ENCODE measurements around the gene PLSCR2. TPM values are rescaled to one million over a fixed set of nuclear protein-coding genes. Genes with fewer than 3 reads are reported as not detected.
"Not testable (repeated sequence)": the region's sequence is repeated elsewhere in the genome, so short reads cannot be mapped to it uniquely, and the experiment has no call there.

PLSCR2 gene
- polyA plus RNA-seq, 3 donors = not detected

DNA sequence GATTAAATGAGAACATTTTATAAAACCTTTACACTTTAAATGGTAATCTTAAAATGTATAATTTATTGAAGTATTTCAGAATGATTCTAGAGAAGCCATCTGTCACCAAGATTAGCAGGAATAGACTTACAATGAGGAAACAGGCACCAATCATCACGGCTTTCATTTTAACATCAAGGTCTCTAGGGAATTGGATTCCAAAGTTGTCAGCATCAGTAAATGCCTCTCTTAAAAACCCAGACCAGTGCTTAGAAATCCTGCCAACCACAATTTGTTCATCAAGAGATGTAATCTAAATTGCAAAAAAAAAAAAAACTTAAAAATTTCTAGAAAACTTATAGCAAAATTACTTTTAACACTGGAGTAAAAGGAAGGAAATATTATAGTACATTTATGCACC, 20.3 kb downstream of the PLSCR2 start:
- Mint-ChIP-seq H3K27ac (no peak overlapping the region), H3K27me3 (ENCODE audit: low read depth in 3 of 3) (no peaks in the 10 kb centered on the region), H3K36me3 (no peaks in the 10 kb centered on the region), H3K4me1 (peaks cover 4% of the 10 kb centered on the region), H3K4me3 (no peak overlapping the region), H3K9me3 (peaks cover 4 to 10% (median 6%) of the 10 kb centered on the region in 7 donors)
- intact Hi-C loops (cut with micrococcal nuclease) = no loop called here
- Histone ChIP-seq H3K4me3 (replicated peaks in 1 of 3; ENCODE audit: low read depth in 2 of 3, low read length in 3 of 3) (no peak overlapping the region), H3K27me3 (ENCODE audit: control insufficient read depth in 2 of 2, insufficient read depth in 2 of 2, low read length in 2 of 2) (no peaks in the 10 kb centered on the region), H3K79me2 (ENCODE audit: insufficient read depth, low read length) (no peaks in the 10 kb centered on the region), H3K9me3 (replicated peaks in 1 of 2; ENCODE audit: control insufficient read depth in 1 of 2, insufficient read depth in 1 of 2, low read length in 2 of 2) (peaks cover 0 to 10% of the 10 kb centered on the region in 2 donors), H2AFZ (ENCODE audit: insufficient read depth, low read depth, low read length, poor library complexity, severe bottlenecking) (no peak overlapping the region), H3K27ac (ENCODE audit: low read depth in 1 of 2, low read length in 2 of 2) (no peak overlapping the region), H3K4me2 (replicated peaks; ENCODE audit: extremely low read depth, low read length, poor library complexity, severe bottlenecking) (no peak overlapping the region), H3K9ac (ENCODE audit: insufficient read depth, low read length, poor library complexity, severe bottlenecking) (no peak overlapping the region), H3K36me3 (replicated peaks in 1 of 2; ENCODE audit: control insufficient read depth in 1 of 2, insufficient read depth in 2 of 2, low read length in 2 of 2) (no peaks in the 10 kb centered on the region), H4K20me1 (ENCODE audit: insufficient read depth, low read length) (no peaks in the 10 kb centered on the region), H3K4me1 (ENCODE audit: control insufficient read depth in 1 of 2, insufficient read depth in 2 of 2, low read length in 2 of 2) (no peaks in the 10 kb centered on the region)
- WGBS (ENCODE audit: insufficient coverage) = no CpG with 5 or more reads among the region's 1 CpG
- no peak for DNase-seq
- TF ChIP-seq, protein P1, sequence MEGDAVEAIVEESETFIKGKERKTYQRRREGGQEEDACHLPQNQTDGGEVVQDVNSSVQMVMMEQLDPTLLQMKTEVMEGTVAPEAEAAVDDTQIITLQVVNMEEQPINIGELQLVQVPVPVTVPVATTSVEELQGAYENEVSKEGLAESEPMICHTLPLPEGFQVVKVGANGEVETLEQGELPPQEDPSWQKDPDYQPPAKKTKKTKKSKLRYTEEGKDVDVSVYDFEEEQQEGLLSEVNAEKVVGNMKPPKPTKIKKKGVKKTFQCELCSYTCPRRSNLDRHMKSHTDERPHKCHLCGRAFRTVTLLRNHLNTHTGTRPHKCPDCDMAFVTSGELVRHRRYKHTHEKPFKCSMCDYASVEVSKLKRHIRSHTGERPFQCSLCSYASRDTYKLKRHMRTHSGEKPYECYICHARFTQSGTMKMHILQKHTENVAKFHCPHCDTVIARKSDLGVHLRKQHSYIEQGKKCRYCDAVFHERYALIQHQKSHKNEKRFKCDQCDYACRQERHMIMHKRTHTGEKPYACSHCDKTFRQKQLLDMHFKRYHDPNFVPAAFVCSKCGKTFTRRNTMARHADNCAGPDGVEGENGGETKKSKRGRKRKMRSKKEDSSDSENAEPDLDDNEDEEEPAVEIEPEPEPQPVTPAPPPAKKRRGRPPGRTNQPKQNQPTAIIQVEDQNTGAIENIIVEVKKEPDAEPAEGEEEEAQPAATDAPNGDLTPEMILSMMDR (IDR thresholded peaks at IDR 0.05) = no peak

DNA sequence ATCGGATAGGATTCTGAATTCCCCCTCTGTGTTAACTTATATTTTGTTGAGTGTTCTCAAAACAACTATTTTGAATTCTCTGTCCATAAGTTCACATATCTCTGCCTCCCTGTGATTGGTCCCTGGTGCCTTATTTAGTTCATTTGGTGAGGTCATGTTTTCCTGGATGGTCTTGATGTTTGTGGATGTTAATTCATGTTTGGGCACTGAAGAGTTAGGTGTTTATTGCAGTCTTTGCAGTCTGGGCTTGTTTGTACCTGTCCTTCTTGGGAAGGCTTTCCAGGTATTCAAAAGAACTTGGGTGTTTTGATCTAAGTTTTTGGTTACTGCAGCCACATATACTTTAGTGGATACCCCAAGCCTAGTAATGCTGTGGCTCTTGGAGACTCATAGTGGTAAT, 23.3 kb downstream of the PLSCR2 start:
- Mint-ChIP-seq H3K27me3 (ENCODE audit: low read depth in 3 of 3) (peaks cover 0 to 2% (median 0%) of the 10 kb centered on the region in 3 donors), H3K4me1 (peaks cover 4% of the 10 kb centered on the region), H3K27ac (no peak overlapping the region), H3K4me3 (no peak overlapping the region), H3K36me3 (no peaks in the 10 kb centered on the region), H3K9me3 (peaks cover 4 to 10% (median 6%) of the 10 kb centered on the region in 7 donors)
- intact Hi-C loops (cut with micrococcal nuclease) = no loop called here
- Histone ChIP-seq H3K27me3 (ENCODE audit: control insufficient read depth in 2 of 2, insufficient read depth in 2 of 2, low read length in 2 of 2) (no peaks in the 10 kb centered on the region), H3K79me2 (ENCODE audit: insufficient read depth, low read length) (no peaks in the 10 kb centered on the region), H3K36me3 (replicated peaks in 1 of 2; ENCODE audit: control insufficient read depth in 1 of 2, insufficient read depth in 2 of 2, low read length in 2 of 2) (no peaks in the 10 kb centered on the region), H3K27ac (ENCODE audit: low read depth in 1 of 2, low read length in 2 of 2) (no peak overlapping the region), H2AFZ (ENCODE audit: insufficient read depth, low read depth, low read length, poor library complexity, severe bottlenecking) (no peak overlapping the region), H3K4me2 (replicated peaks; ENCODE audit: extremely low read depth, low read length, poor library complexity, severe bottlenecking) (no peak overlapping the region), H4K20me1 (ENCODE audit: insufficient read depth, low read length) (no peaks in the 10 kb centered on the region), H3K4me3 (replicated peaks in 1 of 3; ENCODE audit: low read depth in 2 of 3, low read length in 3 of 3) (no peak overlapping the region), H3K9me3 (replicated peaks in 1 of 2; ENCODE audit: control insufficient read depth in 1 of 2, insufficient read depth in 1 of 2, low read length in 2 of 2) (peaks cover 0 to 10% of the 10 kb centered on the region in 2 donors), H3K9ac (ENCODE audit: insufficient read depth, low read length, poor library complexity, severe bottlenecking) (no peak overlapping the region), H3K4me1 (ENCODE audit: control insufficient read depth in 1 of 2, insufficient read depth in 2 of 2, low read length in 2 of 2) (no peaks in the 10 kb centered on the region)
- TF ChIP-seq, protein P1 (IDR thresholded peaks at IDR 0.05) = no peak
- no peak for DNase-seq
- no CpG with 5 or more reads among the region's 1 CpG for WGBS (ENCODE audit: insufficient coverage)

DNA sequence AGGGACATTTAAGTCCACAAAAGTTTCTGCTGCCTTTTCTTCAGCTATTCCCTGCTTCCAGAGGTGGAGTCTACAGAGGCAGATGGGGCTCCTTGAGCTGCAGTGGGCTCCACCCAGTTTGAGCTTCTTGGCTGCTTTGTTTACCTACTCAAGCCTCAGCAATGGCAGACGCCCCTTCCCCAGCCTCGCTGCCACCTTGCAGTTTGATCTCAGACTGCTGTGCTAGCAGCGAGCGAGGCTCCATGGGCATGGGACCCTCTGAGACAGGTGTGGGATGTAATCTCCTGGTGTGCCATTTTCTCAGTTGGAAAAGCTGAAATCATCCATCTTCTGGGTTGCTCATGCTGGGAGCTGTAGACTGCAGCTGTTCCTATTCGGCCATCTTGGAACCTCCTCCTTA, 29.1 kb downstream of the PLSCR2 start:
- H3K36me3 ChIP-seq (replicated peaks in 1 of 2; ENCODE audit: control insufficient read depth in 1 of 2, insufficient read depth in 2 of 2, low read length in 2 of 2); H3K27me3 ChIP-seq (ENCODE audit: control insufficient read depth in 2 of 2, insufficient read depth in 2 of 2, low read length in 2 of 2); H3K4me3 Mint-ChIP-seq; H3K4me2 ChIP-seq (replicated peaks; ENCODE audit: extremely low read depth, low read length, poor library complexity, severe bottlenecking); H3K27me3 Mint-ChIP-seq (ENCODE audit: low read depth in 3 of 3); H3K9me3 ChIP-seq (replicated peaks in 1 of 2; ENCODE audit: control insufficient read depth in 1 of 2, insufficient read depth in 1 of 2, low read length in 2 of 2); DNase-seq; H3K4me3 ChIP-seq (replicated peaks in 1 of 3; ENCODE audit: low read depth in 2 of 3, low read length in 3 of 3); H3K79me2 ChIP-seq (ENCODE audit: insufficient read depth, low read length); H3K4me1 Mint-ChIP-seq; H3K36me3 Mint-ChIP-seq; H3K27ac ChIP-seq (ENCODE audit: low read depth in 1 of 2, low read length in 2 of 2); H4K20me1 ChIP-seq (ENCODE audit: insufficient read depth, low read length); intact Hi-C loops (cut with micrococcal nuclease); H3K4me1 ChIP-seq (ENCODE audit: control insufficient read depth in 1 of 2, insufficient read depth in 2 of 2, low read length in 2 of 2); H2AFZ ChIP-seq (ENCODE audit: insufficient read depth, low read depth, low read length, poor library complexity, severe bottlenecking); H3K9ac ChIP-seq (ENCODE audit: insufficient read depth, low read length, poor library complexity, severe bottlenecking); H3K27ac Mint-ChIP-seq: not testable (repeated sequence)
- peaks cover 1 to 17% (median 5%) of the 10 kb centered on the region in 7 donors for H3K9me3 Mint-ChIP-seq
- WGBS (ENCODE audit: insufficient coverage) = 100% methylated on average over 4 of the region's 5 CpGs

All from CD14-positive monocyte (primary cell).